CD14-positive monocyte (primary cell): ENCODE data around the gene SMAD6. TPM values are rescaled to one million over a fixed set of nuclear protein-coding genes. Genes with fewer than 3 reads are reported as not detected.

Experiments
- DNase-seq, 3 donors: peaks; one replicate each; pipeline ENCODE4 v3.0.0-alpha.2; 2011 to 2022
- H2AFZ ChIP-seq: 2 replicates; pipeline ENCODE4 v1.6.0; 2012; ENCODE audit warnings: mild to moderate bottlenecking, low read depth, low read length, inconsistent platforms; ENCODE audit not compliant: insufficient read depth, poor library complexity, severe bottlenecking
- H3K27ac ChIP-seq, 2 donors: 1 replicate in 1 of 2; 2 replicates in 1 of 2; pipeline ENCODE4 v1.5.1; 2012 to 2013; ENCODE audit warnings: low read length in 2 of 2, control low read depth in 1 of 2, inconsistent platforms in 1 of 2, low read depth in 1 of 2, mild to moderate bottlenecking in 1 of 2
- H3K27me3 ChIP-seq, 2 donors: one replicate each; pipeline versions ENCODE4 v1.6.0 to v1.6.1; 2011 to 2013; ENCODE audit warnings: low read length in 2 of 2; ENCODE audit not compliant: control insufficient read depth in 2 of 2, insufficient read depth in 2 of 2
- H3K36me3 ChIP-seq, 2 donors: replicated peaks in 1 of 2; 1 replicate in 1 of 2; 2 replicates in 1 of 2; pipeline versions ENCODE4 v1.5.1 to v1.6.1; 2012 to 2013; ENCODE audit warnings: low read length in 2 of 2, control low read depth in 1 of 2, inconsistent platforms in 1 of 2, mild to moderate bottlenecking in 1 of 2; ENCODE audit not compliant: insufficient read depth in 2 of 2, control insufficient read depth in 1 of 2
- H3K4me1 ChIP-seq, 2 donors: 1 replicate in 1 of 2; 2 replicates in 1 of 2; pipeline versions ENCODE4 v1.5.1 to v1.6.1; 2012 to 2013; ENCODE audit warnings: low read length in 2 of 2, control low read depth in 1 of 2, inconsistent platforms in 1 of 2, mild to moderate bottlenecking in 1 of 2, moderate library complexity in 1 of 2; ENCODE audit not compliant: insufficient read depth in 2 of 2, control insufficient read depth in 1 of 2
- H3K4me2 ChIP-seq: replicated peaks from 2 replicates; pipeline ENCODE3; 2012; ENCODE audit warnings: low read length, moderate library complexity, mild to moderate bottlenecking; ENCODE audit not compliant: poor library complexity, severe bottlenecking; ENCODE audit errors: extremely low read depth
- H3K4me3 ChIP-seq, 3 experiments: fragments of 200-600 bp in 1 of 3; sonication (generic) in 1 of 3; replicated peaks in 1 of 3; 1 replicate in 2 of 3; 2 replicates in 1 of 3; pipeline ENCODE4 v1.5.1; 2011 to 2013; ENCODE audit warnings: low read length in 3 of 3, mild to moderate bottlenecking in 3 of 3, control low read depth in 2 of 3, low read depth in 2 of 3, inconsistent platforms in 1 of 3, moderate library complexity in 1 of 3
- H3K79me2 ChIP-seq: 2 replicates; pipeline ENCODE4 v1.6.0; 2012; ENCODE audit warnings: mild to moderate bottlenecking, control low read depth, inconsistent platforms, low read length, moderate library complexity; ENCODE audit not compliant: insufficient read depth
- H3K9ac ChIP-seq: 2 replicates; pipeline ENCODE4 v1.6.0; 2017; ENCODE audit warnings: low read length, mild to moderate bottlenecking; ENCODE audit not compliant: insufficient read depth, poor library complexity, severe bottlenecking
- H3K9me3 ChIP-seq, 2 donors: replicated peaks in 1 of 2; 1 replicate in 1 of 2; 2 replicates in 1 of 2; pipeline versions ENCODE4 v1.5.1 to v1.6.1; 2012 to 2013; ENCODE audit warnings: low read length in 2 of 2, control low read depth in 1 of 2; ENCODE audit not compliant: control insufficient read depth in 1 of 2, insufficient read depth in 1 of 2
- H4K20me1 ChIP-seq: 2 replicates; pipeline ENCODE4 v1.6.0; 2012; ENCODE audit warnings: mild to moderate bottlenecking, low read length, control low read depth, moderate library complexity; ENCODE audit not compliant: insufficient read depth
- H3K27ac Mint-ChIP-seq, 7 donors: one replicate each; pipeline ENCODE4 v1.8.0; 2020; ENCODE audit warnings: mild to moderate bottlenecking in 7 of 7, mixed read lengths in 7 of 7, moderate library complexity in 6 of 7, inconsistent platforms in 2 of 7
- H3K27me3 Mint-ChIP-seq, 3 donors: one replicate each; pipeline ENCODE4 v1.8.0; 2021 to 2022; ENCODE audit warnings: low read depth in 3 of 3, mild to moderate bottlenecking in 3 of 3, mixed read lengths in 3 of 3, moderate library complexity in 3 of 3, inconsistent platforms in 1 of 3
- H3K36me3 Mint-ChIP-seq, 2 donors: one replicate each; pipeline ENCODE4 v1.8.0; 2020; ENCODE audit warnings: mixed read lengths in 2 of 2, inconsistent platforms in 1 of 2, mild to moderate bottlenecking in 1 of 2
- H3K4me1 Mint-ChIP-seq: one replicate; pipeline ENCODE4 v1.8.0; 2020; ENCODE audit warnings: mild to moderate bottlenecking, mixed read lengths
- H3K4me3 Mint-ChIP-seq, 2 donors: one replicate each; pipeline ENCODE4 v1.8.0; 2020; ENCODE audit warnings: mild to moderate bottlenecking in 2 of 2, mixed read lengths in 2 of 2, moderate library complexity in 1 of 2
- H3K9me3 Mint-ChIP-seq, 7 donors: one replicate each; pipeline ENCODE4 v1.8.0; 2020 to 2022; ENCODE audit warnings: mixed read lengths in 7 of 7, mild to moderate bottlenecking in 6 of 7, moderate library complexity in 6 of 7, inconsistent platforms in 2 of 7
- WGBS: methylation state at CpG from one replicate; pipeline ENCODE4 v1.1.5; 2013; ENCODE audit warnings: missing lambda C conversion rate; ENCODE audit not compliant: insufficient coverage; 5-methylcytosine and 5-hydroxymethylcytosine counted together
- intact Hi-C, 2 donors: fragments of 100-400 bp; cut with micrococcal nuclease; formaldehyde crosslinking; loops; one replicate each; pipeline versions ENCODE4 v1.15.0 to v1.15.1; 2023
- polyA plus RNA-seq, 3 donors: library from polyadenylated mRNA; depleted of rRNA in 1 of 3; unstranded in 2 of 3; stranded (reverse) in 1 of 3; fragments of 300-500 nt in 2 of 3; fragments of >200 nt in 1 of 3; fragmentation: Illumina TruSeq in 2 of 3; gene quantifications; 1 replicate in 2 of 3; 2 replicates in 1 of 3; pipeline ENCODE4 v1.2.3, GENCODE V29; 2012 to 2021
- TF ChIP-seq, protein P1 (sequence below): fragments of 200-600 bp; IDR thresholded peaks from one replicate; pipeline ENCODE4 v1.8.0; 2022; ENCODE audit warnings: antibody characterized with exemption, mild to moderate bottlenecking

SMAD6 gene
- polyA plus RNA-seq, 3 donors, result 0.31 TPM; not detected in 2

DNA sequence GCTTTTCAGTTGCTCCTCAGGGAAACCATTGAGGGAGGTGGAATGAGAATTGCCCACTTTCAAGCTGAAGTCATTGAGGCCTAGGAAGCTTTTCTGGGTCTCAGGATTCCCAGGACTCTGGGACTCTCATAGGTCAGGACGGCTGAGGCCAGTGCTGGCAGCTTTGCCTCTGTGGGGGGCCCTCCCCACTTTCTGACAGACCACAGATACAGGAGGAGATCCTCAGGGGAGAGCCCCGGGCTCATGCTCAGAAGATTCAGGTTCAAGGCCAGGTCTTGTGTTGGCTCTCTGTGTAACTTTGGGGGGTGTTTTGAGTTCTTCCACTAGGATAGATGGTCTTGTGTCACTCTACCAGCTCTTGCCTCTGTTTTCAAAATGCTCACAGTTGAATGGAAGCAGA lies 50.0 kb downstream of the SMAD6 start:
- Mint-ChIP-seq H3K9me3 (peaks cover 14 to 22% (median 17%) of the 10 kb centered on the region in 7 donors), H3K4me1 (peaks cover 11% of the 10 kb centered on the region), H3K27ac (no peak overlapping the region), H3K36me3 (peaks cover 7 to 8% of the 10 kb centered on the region in 2 donors), H3K4me3 (no peak overlapping the region), H3K27me3 (peaks cover 1 to 4% (median 4%) of the 10 kb centered on the region in 3 donors)
- peaks cover 13 to 25% of the 10 kb centered on the region in 2 donors for H3K9me3 ChIP-seq
- H3K36me3 ChIP-seq, result no peaks in the 10 kb centered on the region
- TF ChIP-seq, protein P1, sequence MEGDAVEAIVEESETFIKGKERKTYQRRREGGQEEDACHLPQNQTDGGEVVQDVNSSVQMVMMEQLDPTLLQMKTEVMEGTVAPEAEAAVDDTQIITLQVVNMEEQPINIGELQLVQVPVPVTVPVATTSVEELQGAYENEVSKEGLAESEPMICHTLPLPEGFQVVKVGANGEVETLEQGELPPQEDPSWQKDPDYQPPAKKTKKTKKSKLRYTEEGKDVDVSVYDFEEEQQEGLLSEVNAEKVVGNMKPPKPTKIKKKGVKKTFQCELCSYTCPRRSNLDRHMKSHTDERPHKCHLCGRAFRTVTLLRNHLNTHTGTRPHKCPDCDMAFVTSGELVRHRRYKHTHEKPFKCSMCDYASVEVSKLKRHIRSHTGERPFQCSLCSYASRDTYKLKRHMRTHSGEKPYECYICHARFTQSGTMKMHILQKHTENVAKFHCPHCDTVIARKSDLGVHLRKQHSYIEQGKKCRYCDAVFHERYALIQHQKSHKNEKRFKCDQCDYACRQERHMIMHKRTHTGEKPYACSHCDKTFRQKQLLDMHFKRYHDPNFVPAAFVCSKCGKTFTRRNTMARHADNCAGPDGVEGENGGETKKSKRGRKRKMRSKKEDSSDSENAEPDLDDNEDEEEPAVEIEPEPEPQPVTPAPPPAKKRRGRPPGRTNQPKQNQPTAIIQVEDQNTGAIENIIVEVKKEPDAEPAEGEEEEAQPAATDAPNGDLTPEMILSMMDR, result no peak
- no peak overlapping the region for H3K9ac ChIP-seq
- intact Hi-C loops, result no loop called here
- H2AFZ ChIP-seq, result no peak overlapping the region
- no peaks in the 10 kb centered on the region for H3K27me3 ChIP-seq
- peaks cover 0 to 4% of the 10 kb centered on the region in 2 donors for H3K4me1 ChIP-seq
- H3K27ac ChIP-seq, result no peak overlapping the region
- DNase-seq, result no peak
- no CpG with 5 or more reads among the region's 2 CpGs for WGBS
- no peak overlapping the region for H3K4me2 ChIP-seq
- H4K20me1 ChIP-seq, result no peaks in the 10 kb centered on the region
- H3K4me3 ChIP-seq, result no peak overlapping the region
- no peaks in the 10 kb centered on the region for H3K79me2 ChIP-seq

DNA sequence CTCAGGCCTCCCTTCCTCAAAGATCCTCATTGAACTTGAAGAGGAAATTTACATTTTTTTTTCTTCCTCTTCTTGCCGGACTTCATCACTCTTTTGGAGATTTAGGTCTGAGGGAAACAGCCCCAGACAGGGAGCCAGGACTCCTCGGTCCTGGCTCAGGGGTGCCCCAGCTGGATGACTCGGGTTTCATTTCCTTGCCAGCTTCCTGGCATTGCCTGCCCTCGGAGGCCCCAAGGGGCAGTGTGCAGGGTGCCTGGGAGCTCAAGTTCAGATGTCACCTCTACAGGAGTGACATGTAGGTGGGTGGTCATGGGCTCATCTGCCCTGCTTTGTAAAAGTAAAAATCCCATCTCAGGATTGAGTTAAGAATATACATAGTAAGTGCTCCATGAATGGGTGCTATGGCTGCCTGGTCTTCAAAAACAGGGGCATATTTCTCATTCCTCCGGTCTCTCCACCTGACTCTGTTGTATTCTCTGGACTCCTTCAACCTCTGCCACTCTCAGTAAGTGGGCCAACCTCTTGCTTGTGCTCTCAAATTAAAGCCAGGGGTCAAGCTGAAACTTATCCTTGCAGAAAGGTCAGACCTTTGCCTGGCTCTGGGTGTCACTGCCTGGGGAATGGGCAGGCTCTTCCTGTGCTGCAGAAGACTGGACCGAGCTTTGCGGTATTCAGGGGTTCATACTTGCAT lies 51.8 kb downstream of the SMAD6 start:
- H3K9me3 Mint-ChIP-seq, result peaks cover 14 to 23% (median 19%) of the 10 kb centered on the region in 7 donors
- TF ChIP-seq, protein P1, result no peak
- Histone ChIP-seq H2AFZ (no peak overlapping the region), H3K27me3 (no peaks in the 10 kb centered on the region), H3K4me1 (peaks cover 0 to 4% of the 10 kb centered on the region in 2 donors), H4K20me1 (no peaks in the 10 kb centered on the region), H3K79me2 (no peaks in the 10 kb centered on the region), H3K27ac (no peak overlapping the region), H3K36me3 (no peaks in the 10 kb centered on the region), H3K4me2 (no peak overlapping the region), H3K4me3 (no peak overlapping the region), H3K9ac (no peak overlapping the region), H3K9me3 (peaks cover 13 to 26% of the 10 kb centered on the region in 2 donors)
- H3K27ac Mint-ChIP-seq, result peak overlapping the region in 1 of 7 donors; percentile 64
- peaks cover 1 to 5% (median 5%) of the 10 kb centered on the region in 3 donors for H3K27me3 Mint-ChIP-seq
- no peak overlapping the region for H3K4me3 Mint-ChIP-seq
- intact Hi-C loops, result no loop called here
- DNase-seq, result no peak
- peaks cover 7 to 8% of the 10 kb centered on the region in 2 donors for H3K36me3 Mint-ChIP-seq
- H3K4me1 Mint-ChIP-seq, result peaks cover 11% of the 10 kb centered on the region
- 38% methylated on average over 5 of the region's 7 CpGs for WGBS
